ENCODE data around the gene ADGRG6.

The ADGRG6 gene

GRCh38 chr6:142482974-142483373, 181.2 kb downstream of the ADGRG6 start:
- POLR2A ChIA-PET = no interaction called here
- CTCF ChIA-PET = interaction anchor here (0.9 kb wide), 1 partner anchor 10 kb away, joined by 4 read pairs; no protein-coding TSS in a partner anchor
- TF ChIP-seq NFRKB (IDR thresholded peaks at IDR 0.05) (no peak), SP1 (IDR thresholded peaks at IDR 0.05) (no peak), LEF1 (IDR thresholded peaks at IDR 0.05; ENCODE audit: borderline replicate concordance) (no peak), PKNOX1 (IDR thresholded peaks at IDR 0.05) (no peak), ELF4 (IDR thresholded peaks at IDR 0.05) (no peak), FOXK2 (IDR thresholded peaks at IDR 0.05) (no peak), FOXA1 (IDR thresholded peaks at IDR 0.05) (no peak), CTBP1 (IDR thresholded peaks at IDR 0.05; ENCODE audit: borderline replicate concordance) (no peak), SUZ12 (IDR thresholded peaks at IDR 0.05) (no peak), FOXM1 (IDR thresholded peaks at IDR 0.05; ENCODE audit: borderline replicate concordance) (no peak)
- DNase-seq (ENCODE audit: extremely low spot score) = no peak

- no peak for TF ChIP-seq LEF1 (IDR thresholded peaks at IDR 0.05; ENCODE audit: borderline replicate concordance)
- no peak for DNase-seq (ENCODE audit: extremely low spot score)
- ChIA-PET POLR2A (no interaction called here), CTCF (interaction anchor here (1.1 kb wide), 1 partner anchor 11 kb away, joined by 3 read pairs; no protein-coding TSS in a partner anchor)
Observed at GRCh38 chr6:142485256-142485655, 183.4 kb downstream of the ADGRG6 start.

GRCh38 chr6:142489722-142490610, 188.2 kb downstream of the ADGRG6 start:
- no peak for DNase-seq (ENCODE audit: extremely low spot score)
- ChIA-PET POLR2A (no interaction called here), CTCF (interaction anchor here (0.6 kb wide), 2 partner anchors 379 to 1391 kb away, joined by 3 read pairs; no protein-coding TSS in a partner anchor)
- TF ChIP-seq PKNOX1 (IDR thresholded peaks at IDR 0.05) = no peak
- no peak for TF ChIP-seq CTBP1 (IDR thresholded peaks at IDR 0.05; ENCODE audit: borderline replicate concordance)
- no peak for TF ChIP-seq ZNF384 (IDR thresholded peaks at IDR 0.05)
- no peak for TF ChIP-seq SP1 (IDR thresholded peaks at IDR 0.05)
- no peak for TF ChIP-seq TARDBP (IDR thresholded peaks at IDR 0.05)
- TF ChIP-seq LEF1 (IDR thresholded peaks at IDR 0.05; ENCODE audit: borderline replicate concordance) = no peak

Data from HEK293T (cell line).